IPS DF 4.7 (cell line): ENCODE results near the gene SSH2.
"Not testable (repeated sequence)": the region's sequence is repeated elsewhere in the genome, so short reads cannot be mapped to it uniquely, and the experiment has no call there.

Experiments used
- DNase-seq: peaks from one replicate; pipeline ENCODE4 v3.0.0-alpha.2; 2013; ENCODE audit warnings: low spot score; ENCODE audit errors: extremely low read depth

Gene SSH2

DNA sequence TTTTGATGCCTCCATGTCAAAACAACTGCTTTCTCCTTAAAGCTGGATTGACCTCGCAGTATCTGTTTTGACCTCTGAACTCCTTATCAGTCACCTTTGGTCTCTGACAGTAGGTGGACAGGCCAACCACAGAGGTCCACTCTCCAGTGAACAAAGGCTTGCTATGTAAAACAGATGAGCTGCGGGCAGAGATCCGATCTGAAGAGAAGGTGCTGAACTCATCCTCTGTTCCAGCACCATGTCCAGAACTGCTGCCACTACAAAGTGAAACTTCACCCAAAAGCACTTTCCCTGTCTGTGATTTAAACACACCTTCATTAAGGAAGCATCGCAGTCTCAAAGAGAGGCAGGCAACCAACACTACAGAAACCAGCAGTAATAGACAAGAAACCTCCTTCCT lies 190.0 kb downstream of the SSH2 start:
- no peak for DNase-seq

DNA sequence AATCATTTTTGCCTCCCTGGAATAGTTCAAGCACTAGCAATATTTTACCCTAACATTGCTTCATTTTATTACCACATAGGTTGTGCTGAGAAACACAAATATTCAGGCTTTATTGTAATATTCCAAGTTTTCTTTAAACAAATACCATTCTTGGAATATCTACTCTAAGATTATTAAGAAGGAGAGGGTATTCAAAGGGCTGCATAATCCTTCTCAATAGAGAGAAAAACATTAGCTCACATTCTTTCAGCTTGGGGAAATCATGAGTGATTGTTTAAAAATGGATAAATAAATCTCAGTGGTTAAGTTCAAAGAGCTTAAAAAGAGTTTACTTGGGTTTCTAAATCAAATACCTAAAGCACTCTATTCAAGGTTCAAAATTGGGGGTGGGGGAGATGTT lies 195.4 kb downstream of the SSH2 start:
- no peak for DNase-seq

GRCh38 chr17:29733166-29733565 lies 196.9 kb downstream of the SSH2 start:
- no peak for DNase-seq

GRCh38 chr17:29732613-29733012 lies 197.4 kb downstream of the SSH2 start:
- DNase-seq: no peak

- no peak for DNase-seq
Observed at GRCh38 chr17:29732209-29732608, 197.8 kb downstream of the SSH2 start.

DNA sequence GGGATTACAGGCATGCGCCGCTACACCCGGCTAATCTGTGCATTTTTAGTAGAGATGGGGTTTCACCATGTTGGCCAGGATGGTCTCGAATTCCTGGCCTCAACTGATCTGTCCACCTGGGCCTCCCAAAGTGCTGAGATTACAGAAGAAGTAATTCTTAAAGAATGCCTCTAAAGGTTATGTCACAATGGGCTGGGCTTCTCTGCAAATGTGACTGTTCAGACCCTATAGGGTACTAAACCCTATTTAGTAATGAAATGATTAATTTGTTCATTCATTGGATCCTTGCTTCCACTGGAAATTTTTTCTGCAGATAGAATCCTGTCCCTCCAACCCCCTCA lies 198.5 kb downstream of the SSH2 start:
- no peak for DNase-seq

DNA sequence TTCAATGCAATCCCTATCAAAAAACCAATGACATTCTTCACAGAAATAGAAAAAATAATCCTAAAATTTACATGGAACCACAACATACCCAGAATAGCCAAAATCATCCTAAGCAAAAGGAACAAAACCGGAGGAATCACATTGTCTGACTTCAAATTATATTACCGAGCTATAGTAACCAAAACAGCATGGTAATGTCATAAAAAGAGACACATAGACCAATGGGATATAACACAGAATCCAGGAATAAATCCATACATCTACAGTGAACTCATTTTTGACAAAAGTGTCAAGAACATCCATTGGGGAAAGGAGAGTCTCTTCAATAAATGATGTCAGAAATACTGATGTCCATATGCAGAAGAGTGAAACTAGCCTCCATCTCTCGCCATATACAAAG lies 201.5 kb downstream of the SSH2 start:
- DNase-seq: no peak

GRCh38 chr17:29726715-29727252 lies 203.2 kb downstream of the SSH2 start:
- DNase-seq: no peak

DNA sequence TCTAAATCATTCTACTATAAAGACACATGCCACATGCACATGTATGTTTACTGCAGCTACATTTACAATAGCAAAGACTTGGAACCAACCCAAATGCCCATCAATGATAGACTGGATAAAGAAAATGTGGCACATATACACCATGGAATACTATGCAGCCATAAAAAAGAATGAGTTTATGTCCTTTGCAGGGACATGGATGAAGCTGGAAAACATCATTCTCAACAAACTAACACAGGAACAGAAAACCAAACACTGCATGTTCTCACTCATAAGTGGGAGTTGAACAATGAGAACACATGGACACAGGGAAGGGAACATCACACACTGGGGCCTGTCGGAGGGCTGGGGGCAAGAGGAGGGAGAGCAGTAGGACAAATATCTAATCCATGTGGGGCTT lies 204.6 kb downstream of the SSH2 start:
- not testable (repeated sequence) for DNase-seq

- DNase-seq: no peak
Observed at GRCh38 chr17:29723278-29724047, 206.6 kb downstream of the SSH2 start.

- DNase-seq: no peak
Observed at GRCh38 chr17:29722411-29723198, 207.4 kb downstream of the SSH2 start.

- no peak for DNase-seq
Observed at GRCh38 chr17:29720551-29720950, 209.5 kb downstream of the SSH2 start.

DNA sequence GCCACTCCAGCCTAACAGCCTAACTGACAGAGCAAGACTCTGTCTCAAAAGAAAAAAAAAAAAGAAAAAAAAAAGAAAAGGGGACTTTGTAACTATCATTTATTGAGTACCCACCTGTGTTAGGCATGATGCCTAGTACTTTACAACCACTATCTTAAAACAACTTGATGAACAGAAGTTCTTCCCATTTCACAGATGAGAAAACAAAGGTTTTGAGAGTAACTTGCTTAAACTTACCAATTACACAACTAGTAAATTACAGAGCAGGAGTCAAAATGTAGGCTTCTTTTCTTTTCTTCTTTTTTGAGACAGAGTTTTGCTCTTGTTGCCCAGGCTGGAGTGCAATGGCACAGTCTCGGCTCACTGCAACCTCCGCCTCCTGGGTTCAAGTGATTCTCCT lies 210.6 kb downstream of the SSH2 start:
- DNase-seq: no peak

GRCh38 chr17:29718446-29719039 lies 211.5 kb downstream of the SSH2 start:
- no peak for DNase-seq

DNA sequence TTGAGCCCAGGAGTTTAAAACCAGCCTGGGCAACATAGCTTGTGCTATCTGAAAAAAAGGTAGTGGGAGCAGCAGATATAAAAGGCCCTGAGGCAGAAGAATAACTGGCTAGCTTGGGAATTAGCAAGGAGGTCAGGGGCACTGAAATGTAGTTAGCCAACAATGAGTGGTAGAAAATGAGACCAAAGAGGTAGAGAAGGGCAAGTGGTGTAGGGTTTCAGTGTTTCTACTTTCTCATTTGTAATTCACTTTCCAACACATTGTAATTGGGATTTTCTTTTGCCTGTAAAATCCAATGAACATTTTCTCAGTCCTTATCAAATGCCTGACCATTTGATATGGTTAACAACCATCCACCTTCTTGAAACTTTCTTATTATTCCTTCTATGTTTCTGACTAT lies 212.2 kb downstream of the SSH2 start:
- DNase-seq: no peak

DNA sequence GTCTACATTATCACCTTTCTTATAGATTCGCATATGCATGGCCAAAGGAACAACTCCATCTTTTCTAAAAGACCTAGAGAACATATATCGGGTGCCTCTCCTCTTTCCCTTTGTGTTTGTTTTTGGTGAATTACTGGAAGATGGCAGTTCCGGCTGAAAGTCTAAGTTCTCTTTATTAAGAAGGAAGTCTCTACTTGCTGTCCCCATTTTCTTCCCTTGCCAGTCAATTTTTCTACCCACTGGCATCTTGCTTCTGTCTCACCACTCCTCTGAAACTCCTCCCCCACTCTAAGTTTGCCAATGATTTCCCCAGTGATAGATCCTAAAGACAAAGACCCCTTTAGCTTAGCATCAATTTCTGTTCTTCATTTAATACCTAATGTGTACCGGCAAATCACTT lies 213.5 kb downstream of the SSH2 start:
- no peak for DNase-seq

GRCh38 chr17:29715680-29716079 lies 214.3 kb downstream of the SSH2 start:
- no peak for DNase-seq

DNA sequence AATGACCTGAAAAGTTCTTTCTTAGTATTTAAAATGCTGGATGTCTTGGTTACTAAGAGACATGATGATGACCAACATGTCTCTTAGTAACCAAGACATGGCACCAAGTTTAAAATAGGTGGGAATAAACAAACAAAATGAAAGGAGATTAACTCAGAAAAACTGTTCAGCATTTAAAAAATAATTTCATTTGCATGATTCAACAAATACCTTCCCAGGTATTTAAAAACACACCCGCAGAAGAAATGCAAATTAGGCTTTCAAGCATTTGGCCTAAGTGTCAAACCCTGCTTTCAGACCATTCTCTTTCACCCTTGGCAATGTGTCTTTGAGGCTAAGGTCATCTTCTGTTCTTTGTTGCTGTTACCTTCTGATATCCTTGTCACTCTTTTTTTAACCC lies 215.9 kb downstream of the SSH2 start:
- no peak for DNase-seq

DNA sequence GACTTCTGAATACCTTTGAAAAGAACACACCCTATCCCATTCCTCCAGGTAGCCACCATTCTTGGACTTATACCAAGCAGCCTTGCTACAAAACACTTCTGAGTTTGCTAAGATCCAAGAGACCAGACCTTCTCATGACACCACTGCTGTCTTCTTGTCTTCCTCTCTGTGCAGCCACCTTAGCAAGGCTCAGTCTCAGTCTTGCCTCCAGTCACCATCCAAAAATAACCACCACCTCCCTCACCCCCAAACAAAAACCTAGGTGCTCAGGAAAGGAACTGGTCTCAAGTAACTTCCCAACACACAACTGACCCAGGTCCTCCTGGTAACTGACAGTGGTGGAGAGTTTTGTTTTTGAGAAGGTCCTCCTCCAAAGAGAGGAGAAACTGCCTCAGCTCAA lies 216.4 kb downstream of the SSH2 start:
- DNase-seq: no peak

GRCh38 chr17:29711588-29712385 lies 218.2 kb downstream of the SSH2 start:
- no peak for DNase-seq

- DNase-seq: no peak
Observed at GRCh38 chr17:29710891-29711418, 219.1 kb downstream of the SSH2 start.
